Large intestine (tissue), 3 donors: Measurements from ENCODE around the gene COL20A1. TPM values are rescaled to one million over a fixed set of nuclear protein-coding genes. Genes with fewer than 3 reads are reported as not detected.
"Not testable (repeated sequence)": the region's sequence is repeated elsewhere in the genome, so short reads cannot be mapped to it uniquely, and the experiment has no call there.

Experiments
- DNase-seq, 2 donors: peaks; one replicate each; pipeline versions ENCODE4 v3.0.0 to v3.0.0-alpha.2; 2013
- H3K27ac ChIP-seq: one replicate; pipeline ENCODE4 v1.5.1; 2013; ENCODE audit warnings: low read length
- H3K27me3 ChIP-seq: 2 replicates; pipeline ENCODE4 v1.6.1; 2013; ENCODE audit warnings: low read length; ENCODE audit not compliant: control insufficient read depth, insufficient read depth
- H3K36me3 ChIP-seq: 2 replicates; pipeline ENCODE4 v1.6.1; 2013; ENCODE audit warnings: low read length; ENCODE audit not compliant: control insufficient read depth, insufficient read depth
- H3K4me1 ChIP-seq: one replicate; pipeline ENCODE4 v1.6.1; 2013; ENCODE audit warnings: low read length; ENCODE audit not compliant: control insufficient read depth, insufficient read depth
- H3K4me3 ChIP-seq: one replicate; pipeline ENCODE4 v1.5.1; 2013; ENCODE audit warnings: low read length
- H3K9me3 ChIP-seq: one replicate; pipeline ENCODE4 v1.6.1; 2013; ENCODE audit warnings: mild to moderate bottlenecking, low read depth, low read length, moderate library complexity; ENCODE audit not compliant: control insufficient read depth
- WGBS: methylation state at CpG from one replicate; pipeline ENCODE4 v1.1.5; 2013; ENCODE audit warnings: low lambda C conversion rate; ENCODE audit not compliant: insufficient coverage; 5-methylcytosine and 5-hydroxymethylcytosine counted together
- polyA plus RNA-seq: library from polyadenylated mRNA; unstranded; fragments of 120-200 nt; gene quantifications from one replicate; pipeline ENCODE4 v1.2.1, GENCODE V29; 2013

Gene COL20A1
- polyA plus RNA-seq, 1 donor: 7.2 TPM

- no peak for DNase-seq
- H3K4me3 ChIP-seq: no peak overlapping the region
- H3K36me3 ChIP-seq: no peaks in the 10 kb centered on the region
- H3K9me3 ChIP-seq: peaks cover 2% of the 10 kb centered on the region
- no peaks in the 10 kb centered on the region for H3K4me1 ChIP-seq
- H3K27ac ChIP-seq: no peak overlapping the region
- WGBS: 100% methylated on average over 1 of the region's 17 CpGs
- peaks cover 39% of the 10 kb centered on the region for H3K27me3 ChIP-seq
These were observed 5.8 kb downstream of the COL20A1 start for GRCh38 chr20:63298731-63299312.

DNA sequence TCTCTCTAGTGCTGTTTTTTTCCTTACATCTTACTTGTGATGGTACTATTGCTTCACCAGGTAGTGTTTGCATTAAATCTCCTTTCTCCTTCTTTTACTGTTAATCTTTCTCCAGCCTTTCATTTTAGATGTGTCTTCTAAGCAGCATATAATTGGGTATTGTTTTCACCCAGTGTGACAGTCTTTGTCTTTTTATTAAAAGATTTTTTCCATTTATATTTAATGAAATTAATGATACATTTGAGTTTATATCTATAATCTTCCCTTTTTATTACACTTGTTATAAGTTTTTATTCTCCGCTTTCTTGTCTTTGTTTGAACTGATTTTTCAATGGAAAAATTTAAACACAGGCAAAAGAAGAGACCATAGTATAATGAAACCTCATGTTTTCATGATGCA lies 8.7 kb downstream of the COL20A1 start:
- Histone ChIP-seq H3K9me3 (no peaks in the 10 kb centered on the region), H3K4me3 (no peak overlapping the region), H3K27me3 (peaks cover 19% of the 10 kb centered on the region), H3K36me3 (no peaks in the 10 kb centered on the region), H3K4me1 (no peaks in the 10 kb centered on the region), H3K27ac (no peak overlapping the region)
- 100% methylated on average over 1 of the region's 1 CpG for WGBS
- no peak for DNase-seq

- H3K4me3 ChIP-seq: no peak overlapping the region
- H3K9me3 ChIP-seq: no peaks in the 10 kb centered on the region
- no peak overlapping the region for H3K27ac ChIP-seq
- no peak for DNase-seq
- peaks cover 11% of the 10 kb centered on the region for H3K27me3 ChIP-seq
- no peaks in the 10 kb centered on the region for H3K4me1 ChIP-seq
- H3K36me3 ChIP-seq: no peaks in the 10 kb centered on the region
- 60% methylated on average over 1 of the region's 5 CpGs for WGBS
These were observed 10.2 kb downstream of the COL20A1 start for GRCh38 chr20:63303095-63303666.

DNA sequence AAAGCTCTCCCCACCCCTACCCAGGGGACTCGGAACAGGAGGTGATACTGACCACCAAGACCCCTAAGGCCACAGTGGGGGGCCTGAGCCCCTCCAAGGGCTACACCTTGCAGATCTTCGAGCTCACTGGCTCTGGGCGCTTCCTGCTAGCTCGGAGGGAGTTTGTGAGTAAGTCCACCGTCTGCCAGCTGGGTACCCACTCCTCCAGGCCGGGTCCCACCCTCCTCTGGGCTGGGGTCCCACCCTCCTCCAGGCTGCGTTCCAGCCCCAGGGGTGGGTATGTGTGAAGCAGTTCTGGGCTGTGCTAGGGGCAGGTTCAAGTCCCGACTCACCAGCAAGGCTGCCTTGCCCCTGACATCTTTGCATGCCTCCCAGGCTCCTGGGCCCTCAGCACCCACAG lies 12.4 kb downstream of the COL20A1 start:
- H3K36me3 ChIP-seq: no peaks in the 10 kb centered on the region
- H3K9me3 ChIP-seq: no peaks in the 10 kb centered on the region
- no peak for DNase-seq
- H3K27me3 ChIP-seq: peaks cover 7% of the 10 kb centered on the region
- no peaks in the 10 kb centered on the region for H3K4me1 ChIP-seq
- no peak overlapping the region for H3K4me3 ChIP-seq
- no CpG with 5 or more reads among the region's 8 CpGs for WGBS
- H3K27ac ChIP-seq: no peak overlapping the region

GRCh38 chr20:63305933-63306672 lies 13.1 kb downstream of the COL20A1 start:
- H3K36me3 ChIP-seq, H3K27me3 ChIP-seq, H3K27ac ChIP-seq, H3K4me3 ChIP-seq, DNase-seq, H3K9me3 ChIP-seq, H3K4me1 ChIP-seq: not testable (repeated sequence)
- no CpG with 5 or more reads among the region's 30 CpGs for WGBS

- Histone ChIP-seq H3K27me3 (peaks cover 7% of the 10 kb centered on the region), H3K4me3 (no peak overlapping the region), H3K36me3 (no peaks in the 10 kb centered on the region), H3K9me3 (no peaks in the 10 kb centered on the region), H3K27ac (no peak overlapping the region), H3K4me1 (no peaks in the 10 kb centered on the region)
- WGBS: no CpG with 5 or more reads among the region's 35 CpGs
- DNase-seq: no peak
These were observed 13.9 kb downstream of the COL20A1 start for GRCh38 chr20:63306673-63307537.

DNA sequence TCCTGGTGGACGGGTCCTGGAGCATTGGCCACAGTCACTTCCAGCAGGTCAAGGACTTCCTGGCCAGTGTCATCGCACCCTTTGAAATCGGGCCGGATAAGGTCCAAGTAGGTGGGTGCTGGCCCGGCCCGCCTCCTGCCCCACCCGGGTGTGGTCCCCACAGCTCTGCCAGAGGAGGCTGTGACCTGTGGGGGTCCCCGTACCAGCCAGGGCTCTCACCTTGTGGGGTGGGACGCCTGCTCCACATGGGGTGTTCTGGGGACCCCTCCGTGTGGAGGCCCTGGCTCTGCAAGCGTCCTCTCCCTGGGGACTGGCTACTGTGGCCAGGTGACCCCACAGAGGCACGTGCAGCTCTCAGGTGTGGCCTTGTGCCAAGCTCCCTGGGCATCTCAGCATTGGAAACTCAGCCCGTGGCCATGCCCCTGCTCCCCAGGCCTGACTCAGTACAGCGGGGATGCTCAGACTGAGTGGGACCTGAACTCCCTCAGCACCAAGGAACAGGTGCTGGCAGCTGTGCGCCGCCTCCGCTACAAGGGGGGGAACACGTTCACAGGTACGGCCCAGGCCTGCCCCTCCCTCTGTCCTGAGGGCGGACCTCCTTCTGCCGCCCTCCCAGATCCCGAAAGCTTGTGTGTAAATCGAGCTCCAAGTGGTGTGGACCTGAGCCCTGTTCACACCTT lies 14.7 kb downstream of the COL20A1 start:
- no CpG with 5 or more reads among the region's 23 CpGs for WGBS
- no peak for DNase-seq
- Histone ChIP-seq H3K27me3 (peaks cover 7% of the 10 kb centered on the region), H3K4me3 (no peak overlapping the region), H3K36me3 (no peaks in the 10 kb centered on the region), H3K9me3 (no peaks in the 10 kb centered on the region), H3K4me1 (no peaks in the 10 kb centered on the region), H3K27ac (no peak overlapping the region)

GRCh38 chr20:63308218-63308911 lies 15.4 kb downstream of the COL20A1 start:
- H3K4me3 ChIP-seq: no peak overlapping the region
- peaks cover 7% of the 10 kb centered on the region for H3K27me3 ChIP-seq
- no peaks in the 10 kb centered on the region for H3K36me3 ChIP-seq
- WGBS: no CpG with 5 or more reads among the region's 30 CpGs
- H3K4me1 ChIP-seq: no peaks in the 10 kb centered on the region
- H3K9me3 ChIP-seq: no peaks in the 10 kb centered on the region
- DNase-seq: no peak
- no peak overlapping the region for H3K27ac ChIP-seq

DNA sequence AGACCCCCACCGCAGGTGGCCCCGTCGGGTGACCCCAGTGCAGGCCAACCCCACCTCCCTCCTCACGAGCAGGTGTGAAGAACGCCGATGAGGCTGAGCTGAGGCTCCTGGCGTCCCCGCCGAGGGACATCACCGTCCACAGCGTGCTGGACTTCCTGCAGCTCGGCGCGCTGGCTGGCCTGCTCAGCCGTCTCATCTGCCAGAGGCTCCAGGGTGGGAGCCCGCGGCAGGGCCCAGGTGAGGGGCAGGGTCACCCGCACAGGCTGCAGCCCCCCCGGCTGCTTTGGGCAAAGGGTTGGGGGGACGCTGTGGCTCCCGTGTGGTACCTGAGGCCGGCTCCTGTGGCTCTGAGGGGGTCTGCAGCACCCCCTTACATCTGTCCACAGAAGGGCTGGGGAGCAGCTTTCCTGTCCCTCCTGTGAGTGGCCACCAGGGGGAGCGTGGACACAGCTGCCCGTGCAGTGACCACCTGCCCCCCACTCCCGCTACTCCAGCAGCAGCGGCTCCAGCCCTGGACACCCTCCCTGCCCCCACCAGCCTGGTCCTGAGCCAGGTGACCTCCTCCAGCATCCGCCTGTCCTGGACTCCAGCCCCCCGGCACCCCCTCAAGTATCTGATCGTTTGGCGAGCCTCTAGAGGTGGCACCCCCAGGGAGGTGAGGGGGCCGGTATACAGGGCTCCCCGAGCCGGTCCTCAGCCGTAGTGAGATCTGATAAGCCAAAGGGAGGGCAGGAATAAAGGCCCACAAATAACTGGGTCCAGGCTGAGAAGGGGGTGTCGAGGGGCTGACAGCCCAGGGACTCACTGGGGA lies 16.5 kb downstream of the COL20A1 start:
- no peaks in the 10 kb centered on the region for H3K9me3 ChIP-seq
- H3K27ac ChIP-seq: no peak overlapping the region
- H3K36me3 ChIP-seq: no peaks in the 10 kb centered on the region
- H3K4me1 ChIP-seq: no peaks in the 10 kb centered on the region
- peaks cover 7% of the 10 kb centered on the region for H3K27me3 ChIP-seq
- no CpG with 5 or more reads among the region's 35 CpGs for WGBS
- no peak overlapping the region for H3K4me3 ChIP-seq
- DNase-seq: peak in 1 of 2 donors; percentile 29
